ENCODE measurements around the gene GPC5.

DNA sequence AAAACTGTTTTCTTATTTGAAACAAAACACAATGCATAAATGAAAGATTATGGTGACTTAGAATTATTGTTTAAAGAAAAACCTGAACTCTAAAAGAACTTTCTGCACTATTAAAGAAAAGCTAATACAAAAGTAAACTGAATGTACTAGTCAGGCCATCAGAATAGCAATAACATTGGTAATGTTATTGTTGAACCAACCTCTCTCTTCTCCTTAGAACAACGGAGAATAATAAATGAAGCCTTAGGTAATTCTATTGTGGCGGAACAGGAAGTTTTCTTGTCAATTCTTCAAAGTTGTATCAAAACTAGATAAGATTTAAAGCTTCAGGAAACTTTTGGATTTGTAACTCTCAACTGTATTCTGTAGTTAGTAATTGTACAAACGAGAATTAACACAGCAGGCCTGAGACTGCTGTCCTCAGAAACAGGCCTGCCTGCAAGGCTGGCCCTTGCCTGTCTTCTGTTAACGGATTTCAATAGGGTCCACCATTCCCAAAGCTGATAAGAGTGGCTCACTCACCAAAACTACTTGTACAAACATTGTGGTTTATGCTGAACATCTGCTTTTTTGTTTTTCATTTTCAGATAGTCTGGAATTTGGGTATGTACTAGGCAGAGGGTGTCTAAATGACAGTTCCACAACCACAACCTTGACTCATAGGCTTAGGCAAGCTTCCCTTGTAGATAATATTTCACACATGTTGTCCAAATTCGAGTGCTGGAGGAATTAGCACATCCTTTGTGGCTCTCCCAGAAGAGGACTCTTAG lies 825.8 kb downstream of the GPC5 start:
- TF ChIP-seq FOXK2 (IDR thresholded peaks at IDR 0.05) (no peak), SUZ12 (IDR thresholded peaks at IDR 0.05) (no peak), HDGF (IDR thresholded peaks at IDR 0.05; ENCODE audit: borderline replicate concordance) (no peak), NFRKB (IDR thresholded peaks at IDR 0.05) (no peak), TARDBP (IDR thresholded peaks at IDR 0.05) (no peak), L3MBTL2 (conservative IDR thresholded peaks at IDR 0.05) (no peak), SP1 (IDR thresholded peaks at IDR 0.05) (no peak)

All from HEK293T (cell line).